ENCODE measurements around the gene NUDT16L1. TPM values are rescaled to one million over a fixed set of nuclear protein-coding genes. Genes with fewer than 3 reads are reported as not detected.
"Not testable (repeated sequence)": the region's sequence is repeated elsewhere in the genome, so short reads cannot be mapped to it uniquely, and the experiment has no call there.

Gene NUDT16L1
- total and polyA plus RNA-seq, 9 of the 15 experiments (the other 6 are each of a cell fraction or from before 2014, with no cell fraction given), result 1.4 to 37.6 (median 13.7) TPM

DNA sequence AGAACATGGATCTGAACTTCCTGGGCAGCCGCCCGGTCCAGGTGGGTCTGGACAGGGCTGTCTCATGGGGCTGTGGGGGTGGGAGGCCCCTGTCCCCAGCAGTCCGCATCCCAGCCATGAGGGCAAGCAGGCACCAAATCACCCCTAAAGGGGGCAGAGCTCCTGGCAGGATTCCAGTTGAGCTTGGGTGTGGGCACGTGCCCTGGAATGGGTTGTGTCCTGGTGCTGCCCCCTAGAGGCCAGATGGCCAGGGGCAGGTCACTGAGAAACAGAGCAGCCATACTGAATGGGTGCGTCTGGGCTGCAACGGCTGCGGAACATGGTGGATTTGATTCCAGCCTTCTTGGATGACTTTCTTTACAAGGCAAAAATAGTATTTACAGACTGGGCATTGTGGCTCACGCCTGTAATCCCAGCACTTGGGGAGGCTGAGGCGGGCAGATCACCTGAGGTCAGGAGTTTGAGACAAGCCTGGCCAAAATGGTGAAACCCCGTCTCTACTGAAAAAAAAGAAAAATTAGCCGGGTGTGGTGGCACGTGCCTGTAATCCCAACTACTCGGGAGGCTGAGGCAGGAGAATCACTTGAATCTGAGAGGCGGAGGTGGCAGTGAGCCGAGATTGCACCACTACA is 42.8 kb upstream of the NUDT16L1 start:
- Histone ChIP-seq H3K27ac (ENCODE audit: extremely low read depth, low read depth, low read length) (0 out of 3 replicates have a peak overlapping the region, but pooled peaks have one; percentile 59), H2AFZ (ENCODE audit: low read depth, low read length) (peak overlapping the region; percentile 59), H3K9ac (ENCODE audit: insufficient read depth in 1 of 2, low read depth in 2 of 2, low read length in 2 of 2) (peak overlapping the region in 1 of 2 experiments; percentile 54; a peak in 1 of 4 replicates), H3K4me1 (replicated peaks in 1 of 2; ENCODE audit: control insufficient read depth in 2 of 2, insufficient read depth in 2 of 2, low read length in 2 of 2) (peaks cover 0 to 18% of the 10 kb centered on the region in 2 experiments; a peak in 3 of 5 replicates), H3K79me2 (ENCODE audit: control insufficient read depth, insufficient read depth, low read length) (peaks cover 26% of the 10 kb centered on the region), H3K36me3 (ENCODE audit: control insufficient read depth, insufficient read depth, low read length) (peaks cover 52% of the 10 kb centered on the region; the same call in 1 of the 3 replicates)
- H3K27me3 ChIP-seq (ENCODE audit: control insufficient read depth in 2 of 2, insufficient read depth in 2 of 2, low read length in 2 of 2); H3K4me3 ChIP-seq; H4K20me1 ChIP-seq (replicated peaks; ENCODE audit: control insufficient read depth, insufficient read depth, low read length); BruUV-seq (replicated peaks); H3K9me1 ChIP-seq (ENCODE audit: control insufficient read depth, insufficient read depth, low read length); H3K4me2 ChIP-seq (ENCODE audit: insufficient read depth, low read length); in situ Hi-C loops (cut with MboI); H3K9me3 ChIP-seq (replicated peaks; ENCODE audit: control insufficient read depth, insufficient read depth, low read depth, low read length); intact Hi-C loops (cut with micrococcal nuclease); TF ChIP-seq MYNN (CRISPR knock-in tag; IDR thresholded peaks at IDR 0.05): not testable (repeated sequence)
- WGBS (ENCODE audit: insufficient coverage, low coverage, missing lambda C conversion rate), result 71% methylated on average over 13 of the region's 15 CpGs
- CTCF ChIA-PET (ENCODE audit: low intra/inter-chr PET ratio), result interaction anchor here (0.6 to 0.7 kb wide), 3 partner anchors 10 to 133 kb away, joined by 3 read pairs; partner anchors contain the start of gene ANKS3
- DNase-seq (ENCODE audit: extremely low read depth in 1 of 4, low spot score in 3 of 4) (peak; percentile 83 to 94 (median 88)), FAIRE-seq (peak; percentile 80), ATAC-seq (peak; percentile 98)
- POLR2A ChIA-PET, result interaction anchor here (0.6 to 1.8 kb wide), 5 partner anchors 10 to 245 kb away, joined by 3 to 6 read pairs (median 4); partner anchors contain the start of gene NUDT16L1
- peak; percentile 87 for TF ChIP-seq L3MBTL2 (IDR thresholded peaks at IDR 0.05)
- 0 out of 2 replicates have a peak, but pooled peaks have one; percentile 15 for TF ChIP-seq CREM (IDR thresholded peaks at IDR 0.05; ENCODE audit: low read depth)
- TF ChIP-seq, protein P1, sequence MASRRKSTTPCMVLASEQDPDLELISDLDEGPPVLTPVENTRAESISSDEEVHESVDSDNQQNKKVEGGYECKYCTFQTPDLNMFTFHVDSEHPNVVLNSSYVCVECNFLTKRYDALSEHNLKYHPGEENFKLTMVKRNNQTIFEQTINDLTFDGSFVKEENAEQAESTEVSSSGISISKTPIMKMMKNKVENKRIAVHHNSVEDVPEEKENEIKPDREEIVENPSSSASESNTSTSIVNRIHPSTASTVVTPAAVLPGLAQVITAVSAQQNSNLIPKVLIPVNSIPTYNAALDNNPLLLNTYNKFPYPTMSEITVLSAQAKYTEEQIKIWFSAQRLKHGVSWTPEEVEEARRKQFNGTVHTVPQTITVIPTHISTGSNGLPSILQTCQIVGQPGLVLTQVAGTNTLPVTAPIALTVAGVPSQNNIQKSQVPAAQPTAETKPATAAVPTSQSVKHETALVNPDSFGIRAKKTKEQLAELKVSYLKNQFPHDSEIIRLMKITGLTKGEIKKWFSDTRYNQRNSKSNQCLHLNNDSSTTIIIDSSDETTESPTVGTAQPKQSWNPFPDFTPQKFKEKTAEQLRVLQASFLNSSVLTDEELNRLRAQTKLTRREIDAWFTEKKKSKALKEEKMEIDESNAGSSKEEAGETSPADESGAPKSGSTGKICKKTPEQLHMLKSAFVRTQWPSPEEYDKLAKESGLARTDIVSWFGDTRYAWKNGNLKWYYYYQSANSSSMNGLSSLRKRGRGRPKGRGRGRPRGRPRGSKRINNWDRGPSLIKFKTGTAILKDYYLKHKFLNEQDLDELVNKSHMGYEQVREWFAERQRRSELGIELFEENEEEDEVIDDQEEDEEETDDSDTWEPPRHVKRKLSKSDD (conservative IDR thresholded peaks at IDR 0.05; ENCODE audit: low read length), result 0 out of 2 replicates have a peak, but pooled peaks have one; percentile 25
- 0 out of 2 replicates have a peak, but pooled peaks have one; percentile 41 for TF ChIP-seq KLF16 (IDR thresholded peaks at IDR 0.05)
- 0 out of 4 replicates have a peak, but pooled peaks of 1 of the 2 experiments have one; percentile 19 for TF ChIP-seq ARNT (IDR thresholded peaks at IDR 0.05)
- TF ChIP-seq, protein P2, sequence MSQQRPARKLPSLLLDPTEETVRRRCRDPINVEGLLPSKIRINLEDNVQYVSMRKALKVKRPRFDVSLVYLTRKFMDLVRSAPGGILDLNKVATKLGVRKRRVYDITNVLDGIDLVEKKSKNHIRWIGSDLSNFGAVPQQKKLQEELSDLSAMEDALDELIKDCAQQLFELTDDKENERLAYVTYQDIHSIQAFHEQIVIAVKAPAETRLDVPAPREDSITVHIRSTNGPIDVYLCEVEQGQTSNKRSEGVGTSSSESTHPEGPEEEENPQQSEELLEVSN (IDR thresholded peaks at IDR 0.05; ENCODE audit: borderline replicate concordance in 1 of 2, extremely low read depth in 1 of 2, insufficient read depth in 1 of 2, insufficient read length in 1 of 2, low read depth in 1 of 2, low read length in 1 of 2, poor library complexity in 1 of 2, severe bottlenecking in 1 of 2), result peak in 1 of 2 experiments; percentile 75
- peak; percentile 61; the same call in 1 of the 2 replicates for TF ChIP-seq RAD51 (IDR thresholded peaks at IDR 0.05; ENCODE audit: borderline replicate concordance, low read depth)
- TF ChIP-seq, protein P3, sequence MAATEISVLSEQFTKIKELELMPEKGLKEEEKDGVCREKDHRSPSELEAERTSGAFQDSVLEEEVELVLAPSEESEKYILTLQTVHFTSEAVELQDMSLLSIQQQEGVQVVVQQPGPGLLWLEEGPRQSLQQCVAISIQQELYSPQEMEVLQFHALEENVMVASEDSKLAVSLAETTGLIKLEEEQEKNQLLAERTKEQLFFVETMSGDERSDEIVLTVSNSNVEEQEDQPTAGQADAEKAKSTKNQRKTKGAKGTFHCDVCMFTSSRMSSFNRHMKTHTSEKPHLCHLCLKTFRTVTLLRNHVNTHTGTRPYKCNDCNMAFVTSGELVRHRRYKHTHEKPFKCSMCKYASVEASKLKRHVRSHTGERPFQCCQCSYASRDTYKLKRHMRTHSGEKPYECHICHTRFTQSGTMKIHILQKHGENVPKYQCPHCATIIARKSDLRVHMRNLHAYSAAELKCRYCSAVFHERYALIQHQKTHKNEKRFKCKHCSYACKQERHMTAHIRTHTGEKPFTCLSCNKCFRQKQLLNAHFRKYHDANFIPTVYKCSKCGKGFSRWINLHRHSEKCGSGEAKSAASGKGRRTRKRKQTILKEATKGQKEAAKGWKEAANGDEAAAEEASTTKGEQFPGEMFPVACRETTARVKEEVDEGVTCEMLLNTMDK (IDR thresholded peaks at IDR 0.05; ENCODE audit: borderline replicate concordance, insufficient read depth, low read depth, low read length, poor library complexity, severe bottlenecking), result peak; percentile 91
- peak; percentile 72; the same call in 1 of the 2 replicates for TF ChIP-seq MYNN (IDR thresholded peaks at IDR 0.05)
- TF ChIP-seq, protein P4, sequence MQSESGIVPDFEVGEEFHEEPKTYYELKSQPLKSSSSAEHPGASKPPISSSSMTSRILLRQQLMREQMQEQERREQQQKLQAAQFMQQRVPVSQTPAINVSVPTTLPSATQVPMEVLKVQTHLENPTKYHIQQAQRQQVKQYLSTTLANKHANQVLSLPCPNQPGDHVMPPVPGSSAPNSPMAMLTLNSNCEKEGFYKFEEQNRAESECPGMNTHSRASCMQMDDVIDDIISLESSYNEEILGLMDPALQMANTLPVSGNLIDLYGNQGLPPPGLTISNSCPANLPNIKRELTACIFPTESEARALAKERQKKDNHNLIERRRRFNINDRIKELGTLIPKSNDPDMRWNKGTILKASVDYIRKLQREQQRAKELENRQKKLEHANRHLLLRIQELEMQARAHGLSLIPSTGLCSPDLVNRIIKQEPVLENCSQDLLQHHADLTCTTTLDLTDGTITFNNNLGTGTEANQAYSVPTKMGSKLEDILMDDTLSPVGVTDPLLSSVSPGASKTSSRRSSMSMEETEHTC (IDR thresholded peaks at IDR 0.05), result peak; percentile 70
- peak; percentile 55; the same call in 1 of the 2 replicates for TF ChIP-seq RB1 (IDR thresholded peaks at IDR 0.05; ENCODE audit: low read depth)
